Measurements from ENCODE around the gene CCDC28B. TPM values are rescaled to one million over a fixed set of nuclear protein-coding genes. Genes with fewer than 3 reads are reported as not detected.

CCDC28B gene
- polyA plus RNA-seq, 1 experiment = 13.9 TPM

GRCh38 chr1:32180186-32181060, 20.0 kb upstream of the CCDC28B start:
- POLR2A ChIA-PET = interaction anchor here (0.9 kb wide), 1 partner anchor 17 kb away, joined by 3 read pairs; no protein-coding TSS in a partner anchor
- H3K4me3 ChIP-seq (ENCODE audit: low read depth, low read length) = peak overlapping the region; percentile 66
- TF ChIP-seq CTCF (IDR thresholded peaks at IDR 0.05; ENCODE audit: insufficient read depth, low read depth, low read length) = no peak
- no peak for DNase-seq (ENCODE audit: low read depth)
- CTCF ChIA-PET = interaction anchor here (0.7 to 2.0 kb wide), 5 partner anchors 12 to 108 kb away, joined by 3 to 5 read pairs (median 4); partner anchors contain the start of gene TMEM39B
- peaks cover 8% of the 10 kb centered on the region for H3K36me3 ChIP-seq (ENCODE audit: control insufficient read depth, insufficient read depth, low read length)
- no peaks in the 10 kb centered on the region for H3K27me3 ChIP-seq (ENCODE audit: control insufficient read depth, insufficient read depth, low read length)

- Histone ChIP-seq H3K36me3 (ENCODE audit: control insufficient read depth, insufficient read depth, low read length) (peaks cover 9% of the 10 kb centered on the region), H3K4me3 (ENCODE audit: low read depth, low read length) (peak overlapping the region; percentile 66), H3K27me3 (ENCODE audit: control insufficient read depth, insufficient read depth, low read length) (no peaks in the 10 kb centered on the region)
- CTCF ChIA-PET = interaction anchor here (0.7 to 1.0 kb wide), 2 partner anchors 11 to 35 kb away, joined by 3 to 4 read pairs; no protein-coding TSS in a partner anchor
- no peak for TF ChIP-seq CTCF (IDR thresholded peaks at IDR 0.05; ENCODE audit: insufficient read depth, low read depth, low read length)
- POLR2A ChIA-PET = no interaction called here
- no peak for DNase-seq (ENCODE audit: low read depth)
Observed at GRCh38 chr1:32181065-32181464, 19.3 kb upstream of the CCDC28B start.

- POLR2A ChIA-PET = interaction anchor here (0.6 to 0.7 kb wide), 4 partner anchors 31 to 590 kb away, joined by 3 to 11 read pairs (median 5); no protein-coding TSS in a partner anchor
- no peak for TF ChIP-seq CTCF (IDR thresholded peaks at IDR 0.05; ENCODE audit: insufficient read depth, low read depth, low read length)
Observed at GRCh38 chr1:32181563-32181962, 18.8 kb upstream of the CCDC28B start.

GRCh38 chr1:32182060-32182459, 18.3 kb upstream of the CCDC28B start:
- Histone ChIP-seq H3K4me3 (ENCODE audit: low read depth, low read length) (peak overlapping the region; percentile 66), H3K27me3 (ENCODE audit: control insufficient read depth, insufficient read depth, low read length) (no peaks in the 10 kb centered on the region), H3K36me3 (ENCODE audit: control insufficient read depth, insufficient read depth, low read length) (peaks cover 12% of the 10 kb centered on the region)
- POLR2A ChIA-PET = interaction anchor here (0.6 to 0.7 kb wide), 4 partner anchors 31 to 590 kb away, joined by 3 to 11 read pairs (median 5); no protein-coding TSS in a partner anchor
- no peak for TF ChIP-seq CTCF (IDR thresholded peaks at IDR 0.05; ENCODE audit: insufficient read depth, low read depth, low read length)
- DNase-seq (ENCODE audit: low read depth) = no peak
- CTCF ChIA-PET = no interaction called here

More at GRCh38 chr1:32181563-32181962, 18.8 kb upstream of the CCDC28B start:
- Histone ChIP-seq H3K27me3 (ENCODE audit: control insufficient read depth, insufficient read depth, low read length) (no peaks in the 10 kb centered on the region), H3K36me3 (ENCODE audit: control insufficient read depth, insufficient read depth, low read length) (peaks cover 12% of the 10 kb centered on the region), H3K4me3 (ENCODE audit: low read depth, low read length) (peak overlapping the region; percentile 66)
- CTCF ChIA-PET = no interaction called here
- no peak for DNase-seq (ENCODE audit: low read depth)

GRCh38 chr1:32184650-32185049, 15.7 kb upstream of the CCDC28B start:
- Histone ChIP-seq H3K4me3 (ENCODE audit: low read depth, low read length) (no peak overlapping the region), H3K36me3 (ENCODE audit: control insufficient read depth, insufficient read depth, low read length) (peaks cover 25% of the 10 kb centered on the region), H3K27me3 (ENCODE audit: control insufficient read depth, insufficient read depth, low read length) (no peaks in the 10 kb centered on the region)
- ChIA-PET POLR2A (no interaction called here), CTCF (interaction anchor here (0.7 kb wide), 1 partner anchor 62 kb away, joined by 3 read pairs; the partner anchor contains the start of gene FAM167B)
- no peak for DNase-seq (ENCODE audit: low read depth)
- TF ChIP-seq CTCF (IDR thresholded peaks at IDR 0.05; ENCODE audit: insufficient read depth, low read depth, low read length) = no peak

Data from BJ (cell line).